HG03469 (cell line): ENCODE data around the gene RHOBTB1.
"Not testable (repeated sequence)": the region's sequence is repeated elsewhere in the genome, so short reads cannot be mapped to it uniquely, and the experiment has no call there.

Experiments
- ATAC-seq: cut with Tn5 transposase; IDR thresholded peaks from one replicate; pipeline ENCODE4 v1.9.1; 2021; ENCODE audit warnings: mild to moderate bottlenecking, moderate library complexity, moderate number of reproducible peaks; ENCODE audit not compliant: unreplicated experiment

Gene RHOBTB1

GRCh38 chr10:60870416-60870728, 73.6 kb downstream of the RHOBTB1 start:
- no peak for ATAC-seq

GRCh38 chr10:60869652-60870415, 74.2 kb downstream of the RHOBTB1 start:
- no peak for ATAC-seq

- no peak for ATAC-seq
Measured at GRCh38 chr10:60868946-60869345, 75.0 kb downstream of the RHOBTB1 start.

GRCh38 chr10:60865198-60865783, 78.7 kb downstream of the RHOBTB1 start:
- no peak for ATAC-seq

GRCh38 chr10:60863796-60864195, 80.2 kb downstream of the RHOBTB1 start:
- ATAC-seq: no peak

GRCh38 chr10:60862517-60862916, 81.5 kb downstream of the RHOBTB1 start:
- ATAC-seq: no peak

- ATAC-seq: no peak
Measured at GRCh38 chr10:60856405-60856804, 87.6 kb downstream of the RHOBTB1 start.

- ATAC-seq: no peak
Measured at GRCh38 chr10:60853637-60854036, 90.3 kb downstream of the RHOBTB1 start.

GRCh38 chr10:60853107-60853506, 90.9 kb downstream of the RHOBTB1 start:
- ATAC-seq: no peak

- no peak for ATAC-seq
Measured at GRCh38 chr10:60849740-60850139, 94.2 kb downstream of the RHOBTB1 start.

GRCh38 chr10:60849217-60849616, 94.8 kb downstream of the RHOBTB1 start:
- no peak for ATAC-seq

- ATAC-seq: no peak
Measured at GRCh38 chr10:60848680-60849079, 95.3 kb downstream of the RHOBTB1 start.

- no peak for ATAC-seq
Measured at GRCh38 chr10:60848126-60848525, 95.9 kb downstream of the RHOBTB1 start.

- ATAC-seq: no peak
Measured at GRCh38 chr10:60846173-60846572, 97.8 kb downstream of the RHOBTB1 start.

- ATAC-seq: no peak
Measured at GRCh38 chr10:60845038-60845437, 98.9 kb downstream of the RHOBTB1 start.

GRCh38 chr10:60842694-60843093, 101.3 kb downstream of the RHOBTB1 start:
- ATAC-seq: no peak

GRCh38 chr10:60841227-60841626, 102.8 kb downstream of the RHOBTB1 start:
- ATAC-seq: not testable (repeated sequence)

- ATAC-seq: no peak
Measured at GRCh38 chr10:60835049-60835448, 108.9 kb downstream of the RHOBTB1 start.

GRCh38 chr10:60834401-60834800, 109.6 kb downstream of the RHOBTB1 start:
- ATAC-seq: no peak

- not testable (repeated sequence) for ATAC-seq
Measured at GRCh38 chr10:60832136-60832535, 111.8 kb downstream of the RHOBTB1 start.

GRCh38 chr10:60828489-60828852, 115.5 kb downstream of the RHOBTB1 start:
- no peak for ATAC-seq

GRCh38 chr10:60827791-60828488, 116.0 kb downstream of the RHOBTB1 start:
- ATAC-seq: no peak
